ENCODE results near the gene FAM118A. TPM values are rescaled to one million over a fixed set of nuclear protein-coding genes. Genes with fewer than 3 reads are reported as not detected.

Gene FAM118A
- total RNA-seq, 1 experiment from 2014 or later = 20.3 TPM

- TF ChIP-seq EZH2 (IDR thresholded peaks at IDR 0.05; ENCODE audit: low read length, unreplicated experiment) (no peak), CTCF (conservative IDR thresholded peaks at IDR 0.05; ENCODE audit: low read depth, low read length) (no peak), EZH2phosphoT487 (IDR thresholded peaks at IDR 0.05; ENCODE audit: borderline replicate concordance, low read length) (no peak)
- ChIA-PET POLR2A (ENCODE audit: unreplicated experiment) (no interaction called here), CTCF (no interaction called here)
- ATAC-seq = no peak
- Histone ChIP-seq H3K9me3 (ENCODE audit: low read length) (no peaks in the 10 kb centered on the region), H2AFZ (ENCODE audit: low read length) (no peak overlapping the region), H4K20me1 (ENCODE audit: low read length) (no peaks in the 10 kb centered on the region), H3K36me3 (ENCODE audit: low read depth, low read length) (no peaks in the 10 kb centered on the region), H3K27me3 (ENCODE audit: low read length) (no peaks in the 10 kb centered on the region), H3F3A (ENCODE audit: low read length, unreplicated experiment) (no peaks in the 10 kb centered on the region), H3K4me1 (ENCODE audit: insufficient read depth, low read length) (no peaks in the 10 kb centered on the region), H3K27ac (ENCODE audit: low read length) (no peak overlapping the region), H3K79me2 (ENCODE audit: low read length) (no peaks in the 10 kb centered on the region), H3K4me3 (ENCODE audit: low read length) (no peak overlapping the region), H3K9me2 (replicated peaks; ENCODE audit: low read length) (no peaks in the 10 kb centered on the region), H3K9ac (ENCODE audit: low read length) (no peak overlapping the region), H3K4me2 (ENCODE audit: low read length) (no peak overlapping the region)
- DNase-seq = no peak
- BruUV-seq (replicated peaks) = no TSS peak
- intact Hi-C loops (cut with micrococcal nuclease) = no loop called here
Measured at GRCh38 chr22:45353786-45354185, 44.1 kb downstream of the FAM118A start.

- no peaks in the 10 kb centered on the region for H3K9me3 ChIP-seq (ENCODE audit: low read length)
- TF ChIP-seq EZH2phosphoT487 (IDR thresholded peaks at IDR 0.05; ENCODE audit: borderline replicate concordance, low read length) = no peak
- TF ChIP-seq EZH2 (IDR thresholded peaks at IDR 0.05; ENCODE audit: low read length, unreplicated experiment) = no peak
- no peak for TF ChIP-seq CTCF (conservative IDR thresholded peaks at IDR 0.05; ENCODE audit: low read depth, low read length)
- H3K4me3 ChIP-seq (ENCODE audit: low read length) = no peak overlapping the region
- BruUV-seq (replicated peaks) = no TSS peak
- intact Hi-C loops (cut with micrococcal nuclease) = no loop called here
- H3K79me2 ChIP-seq (ENCODE audit: low read length) = no peaks in the 10 kb centered on the region
- 0 out of 2 replicates have a peak, but pooled peaks cover 4% of the 10 kb centered on the region for H3K27me3 ChIP-seq (ENCODE audit: low read length)
- H3K27ac ChIP-seq (ENCODE audit: low read length) = no peak overlapping the region
- POLR2A ChIA-PET (ENCODE audit: unreplicated experiment) = no interaction called here
- no peak overlapping the region for H3K4me2 ChIP-seq (ENCODE audit: low read length)
- H3K9me2 ChIP-seq (replicated peaks; ENCODE audit: low read length) = no peaks in the 10 kb centered on the region
- no peaks in the 10 kb centered on the region for H3F3A ChIP-seq (ENCODE audit: low read length, unreplicated experiment)
- ATAC-seq = no peak
- H3K36me3 ChIP-seq (ENCODE audit: low read depth, low read length) = no peaks in the 10 kb centered on the region
- CTCF ChIA-PET = interaction anchor here (0.7 kb wide), 1 partner anchor 898 kb away, joined by 3 read pairs; no protein-coding TSS in a partner anchor
- no peaks in the 10 kb centered on the region for H4K20me1 ChIP-seq (ENCODE audit: low read length)
- no peak overlapping the region for H2AFZ ChIP-seq (ENCODE audit: low read length)
- DNase-seq = no peak
- H3K9ac ChIP-seq (ENCODE audit: low read length) = no peak overlapping the region
- H3K4me1 ChIP-seq (ENCODE audit: insufficient read depth, low read length) = no peaks in the 10 kb centered on the region
Measured at GRCh38 chr22:45357490-45357889, 47.8 kb downstream of the FAM118A start.

- DNase-seq = no peak
- ChIA-PET CTCF (interaction anchor here (0.7 kb wide), 1 partner anchor 897 kb away, joined by 3 read pairs; no protein-coding TSS in a partner anchor), POLR2A (ENCODE audit: unreplicated experiment) (no interaction called here)
- no peaks in the 10 kb centered on the region for H3K9me3 ChIP-seq (ENCODE audit: low read length)
- H3K27ac ChIP-seq (ENCODE audit: low read length) = no peak overlapping the region
- H3K9me2 ChIP-seq (replicated peaks; ENCODE audit: low read length) = no peaks in the 10 kb centered on the region
- no peak overlapping the region for H3K4me3 ChIP-seq (ENCODE audit: low read length)
- no peaks in the 10 kb centered on the region for H4K20me1 ChIP-seq (ENCODE audit: low read length)
- TF ChIP-seq CTCF (conservative IDR thresholded peaks at IDR 0.05; ENCODE audit: low read depth, low read length) (no peak), EZH2 (IDR thresholded peaks at IDR 0.05; ENCODE audit: low read length, unreplicated experiment) (no peak)
- BruUV-seq (replicated peaks) = no TSS peak
- H3K4me2 ChIP-seq (ENCODE audit: low read length) = no peak overlapping the region
- no peaks in the 10 kb centered on the region for H3K36me3 ChIP-seq (ENCODE audit: low read depth, low read length)
- H3K4me1 ChIP-seq (ENCODE audit: insufficient read depth, low read length) = no peaks in the 10 kb centered on the region
- H3K9ac ChIP-seq (ENCODE audit: low read length) = no peak overlapping the region
- H2AFZ ChIP-seq (ENCODE audit: low read length) = no peak overlapping the region
- ATAC-seq = no peak
- no peaks in the 10 kb centered on the region for H3F3A ChIP-seq (ENCODE audit: low read length, unreplicated experiment)
- intact Hi-C loops (cut with micrococcal nuclease) = no loop called here
- 0 out of 2 replicates have a peak, but pooled peaks cover 4% of the 10 kb centered on the region for H3K27me3 ChIP-seq (ENCODE audit: low read length)
- no peaks in the 10 kb centered on the region for H3K79me2 ChIP-seq (ENCODE audit: low read length)
Measured at GRCh38 chr22:45358127-45358526, 48.4 kb downstream of the FAM118A start.
